ENCODE measurements around the gene PPM1H.
A peak's percentile ranks its signal among the peaks of the same experiment; 100 is the strongest.
"Not testable (repeated sequence)": the region's sequence is repeated elsewhere in the genome, so short reads cannot be mapped to it uniquely, and the experiment has no call there.

Gene PPM1H

GRCh38 chr12:62761658-62762057, 173.3 kb downstream of the PPM1H start:
- DNase-seq = peak; percentile 57

GRCh38 chr12:62760779-62761178, 174.2 kb downstream of the PPM1H start:
- no peak for DNase-seq

- not testable (repeated sequence) for DNase-seq
These were observed 174.6 kb downstream of the PPM1H start for GRCh38 chr12:62760341-62760740.

GRCh38 chr12:62758216-62758615, 176.7 kb downstream of the PPM1H start:
- DNase-seq = no peak

- DNase-seq = no peak
These were observed 177.9 kb downstream of the PPM1H start for GRCh38 chr12:62757048-62757447.

GRCh38 chr12:62754706-62755105, 180.2 kb downstream of the PPM1H start:
- DNase-seq = no peak

GRCh38 chr12:62751810-62752155, 183.2 kb downstream of the PPM1H start:
- DNase-seq = no peak

GRCh38 chr12:62750941-62751809, 183.8 kb downstream of the PPM1H start:
- DNase-seq = no peak

GRCh38 chr12:62749586-62749985, 185.4 kb downstream of the PPM1H start:
- no peak for DNase-seq

GRCh38 chr12:62748941-62749468, 185.9 kb downstream of the PPM1H start:
- DNase-seq = no peak

- DNase-seq = no peak
These were observed 190.4 kb downstream of the PPM1H start for GRCh38 chr12:62744551-62744950.

GRCh38 chr12:62739266-62740015, 195.5 kb downstream of the PPM1H start:
- DNase-seq = no peak

GRCh38 chr12:62738616-62739015, 196.3 kb downstream of the PPM1H start:
- no peak for DNase-seq

GRCh38 chr12:62738105-62738504, 196.8 kb downstream of the PPM1H start:
- no peak for DNase-seq

- DNase-seq = no peak
These were observed 197.3 kb downstream of the PPM1H start for GRCh38 chr12:62737615-62738014.

- DNase-seq = no peak
These were observed 197.8 kb downstream of the PPM1H start for GRCh38 chr12:62737188-62737587.

GRCh38 chr12:62736596-62736995, 198.4 kb downstream of the PPM1H start:
- no peak for DNase-seq

GRCh38 chr12:62732861-62733427, 202.0 kb downstream of the PPM1H start:
- no peak for DNase-seq

GRCh38 chr12:62731055-62731820, 203.7 kb downstream of the PPM1H start:
- DNase-seq = peak; percentile 29

GRCh38 chr12:62730649-62731048, 204.3 kb downstream of the PPM1H start:
- DNase-seq = no peak

GRCh38 chr12:62729579-62730544, 205.1 kb downstream of the PPM1H start:
- DNase-seq = not testable (repeated sequence)

- DNase-seq = no peak
These were observed 206.2 kb downstream of the PPM1H start for GRCh38 chr12:62728741-62729140.

All from GF-D8 (cell line).